HG03439 (cell line): ENCODE data around the gene MYO18A.

Source experiments
- ATAC-seq: cut with Tn5 transposase; IDR thresholded peaks from one replicate; pipeline ENCODE4 v1.9.1; 2021; ENCODE audit warnings: mild to moderate bottlenecking, moderate library complexity; ENCODE audit not compliant: unreplicated experiment

Gene MYO18A

GRCh38 chr17:29168079-29168758 lies 12.0 kb downstream of the MYO18A start:
- ATAC-seq = no peak

- no peak for ATAC-seq
Measured at GRCh38 chr17:29167393-29168078, 12.7 kb downstream of the MYO18A start.

- ATAC-seq = no peak
Measured at GRCh38 chr17:29166507-29166887, 13.7 kb downstream of the MYO18A start.

DNA sequence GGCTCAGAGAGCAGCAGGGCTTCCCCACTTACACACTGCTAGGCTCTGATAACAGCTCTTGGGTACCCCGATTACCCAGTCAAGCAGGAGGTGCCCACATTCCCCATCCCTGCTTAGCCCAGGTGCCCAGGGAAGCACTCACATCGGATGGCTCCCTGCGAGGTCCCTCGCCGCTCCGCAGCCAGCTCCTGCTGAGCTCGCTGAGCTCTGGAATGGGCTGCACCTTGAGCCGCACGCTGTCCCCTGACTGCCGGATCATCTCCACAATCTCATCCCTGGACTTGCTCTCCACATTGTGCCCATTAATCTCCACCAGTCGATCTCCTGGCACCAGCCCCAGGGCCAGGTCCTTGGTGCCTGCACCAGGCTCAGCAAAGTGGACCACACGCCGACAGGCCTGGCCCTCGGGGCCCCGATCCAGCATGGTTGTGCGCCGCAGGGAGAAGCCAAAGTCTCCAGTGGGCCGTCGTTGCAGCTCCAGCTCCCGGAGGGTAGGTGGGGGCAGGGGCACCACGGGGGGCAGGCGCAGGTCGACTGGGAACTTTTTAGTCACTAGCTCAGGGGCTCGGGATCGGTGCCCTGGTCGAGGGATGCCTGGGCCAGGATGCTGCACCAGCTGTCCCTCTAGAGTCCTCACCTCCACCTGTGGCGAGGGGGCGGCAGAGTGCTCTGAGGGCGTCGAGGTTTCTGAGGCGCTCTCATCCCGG lies 14.2 kb downstream of the MYO18A start:
- no peak for ATAC-seq

DNA sequence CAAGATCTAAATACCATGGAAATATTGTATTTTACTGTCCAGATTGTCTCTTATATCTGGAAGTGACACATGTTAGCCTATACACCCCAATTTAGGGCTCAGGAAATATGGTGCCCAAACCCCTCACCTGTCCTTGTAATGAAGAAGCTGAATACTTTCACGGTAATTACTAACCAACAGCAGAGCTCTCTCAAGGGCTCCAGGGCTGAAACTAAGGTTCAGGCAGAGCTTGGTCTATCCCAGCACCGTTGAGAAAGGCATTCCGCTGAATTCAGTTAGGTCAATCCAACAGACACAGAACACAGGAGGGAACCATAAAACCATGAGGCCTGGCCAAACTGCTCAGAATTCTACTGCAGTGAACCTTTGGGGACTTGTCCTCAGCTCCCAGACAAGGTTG lies 14.9 kb downstream of the MYO18A start:
- ATAC-seq = no peak

GRCh38 chr17:29163563-29163962 lies 16.6 kb downstream of the MYO18A start:
- no peak for ATAC-seq

GRCh38 chr17:29162909-29163341 lies 17.3 kb downstream of the MYO18A start:
- no peak for ATAC-seq

DNA sequence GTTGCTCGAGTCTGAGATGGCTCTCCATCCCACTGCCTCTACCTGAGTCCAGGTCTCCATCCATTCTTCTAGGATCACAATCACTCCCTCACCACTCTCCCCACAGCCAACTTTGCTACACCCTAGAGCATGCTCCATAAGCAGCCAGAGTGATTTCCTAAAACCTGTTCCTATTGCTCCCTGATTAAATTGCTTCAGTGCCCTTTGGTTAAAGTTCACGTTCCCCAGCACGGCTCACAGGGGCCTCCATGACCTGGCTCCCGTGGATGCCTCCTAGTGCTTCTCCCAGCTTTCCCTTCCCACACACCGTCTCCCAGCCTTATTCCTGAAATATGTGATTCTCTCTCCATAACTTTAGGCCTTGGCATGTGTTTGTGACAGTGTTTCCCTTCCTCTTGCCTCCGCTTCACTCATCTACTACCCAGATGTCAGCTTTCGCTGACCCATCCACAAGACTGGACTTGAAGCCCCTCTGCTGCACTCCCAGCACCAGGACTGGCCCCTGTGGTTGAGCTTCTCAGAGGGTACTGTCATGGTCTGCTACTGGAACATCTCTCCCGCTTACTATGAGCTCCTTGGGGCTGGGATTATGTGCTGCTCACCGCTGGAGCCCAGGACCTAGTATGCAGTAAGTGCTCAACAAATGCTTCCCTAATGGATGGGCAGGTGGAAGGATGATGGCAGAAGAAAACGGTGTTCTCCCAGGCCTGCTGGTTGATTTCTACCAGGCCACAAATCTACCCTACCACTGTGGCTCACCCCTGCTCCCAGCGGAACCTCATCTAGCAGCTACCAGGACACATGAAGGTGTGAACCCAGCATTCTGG lies 17.9 kb downstream of the MYO18A start:
- no peak for ATAC-seq

DNA sequence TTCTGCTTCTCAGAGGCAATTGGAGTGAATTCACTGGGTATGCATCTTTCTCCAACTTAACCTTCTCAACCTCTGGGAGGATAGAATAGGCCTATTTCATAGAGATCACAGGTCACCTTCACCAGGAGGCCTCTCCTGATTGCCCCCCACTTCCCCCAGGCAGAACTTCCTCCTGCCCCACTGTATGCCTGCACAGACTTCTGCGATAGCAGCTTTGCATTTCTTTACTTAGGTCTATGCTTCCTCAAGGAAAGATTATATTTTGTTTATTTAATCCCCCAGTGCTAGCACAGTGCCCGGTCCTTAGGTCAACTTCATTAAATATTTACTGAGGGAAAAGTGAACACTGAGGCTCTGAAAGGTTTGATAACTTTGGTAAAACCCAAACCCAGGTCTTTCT lies 19.9 kb downstream of the MYO18A start:
- ATAC-seq = no peak

DNA sequence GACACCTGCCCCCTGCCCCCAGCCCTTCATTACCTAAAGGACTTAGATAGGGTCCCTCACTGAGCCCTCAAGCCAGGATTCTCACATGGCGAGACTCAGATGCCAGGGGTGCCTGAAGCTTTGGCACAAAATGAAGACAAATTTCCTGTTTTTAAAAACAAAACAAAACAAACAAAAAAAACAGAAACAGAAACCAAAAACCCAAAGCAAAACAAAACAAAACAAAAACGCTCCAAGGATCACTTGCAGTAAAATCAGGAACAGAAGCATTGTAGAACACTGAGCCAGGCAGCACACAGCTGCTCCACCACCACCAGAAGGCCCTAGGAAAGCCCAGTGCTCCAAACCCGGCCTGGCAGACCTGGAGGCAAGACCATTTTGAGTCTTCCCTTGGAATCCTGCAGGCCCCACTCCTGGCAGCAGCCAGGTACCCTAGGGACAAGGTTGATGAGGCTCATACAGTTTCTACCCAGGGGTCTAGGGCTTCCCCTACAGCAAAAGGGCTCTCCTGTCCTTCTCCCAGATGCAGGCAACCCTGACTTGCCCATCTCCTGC lies 20.8 kb downstream of the MYO18A start:
- ATAC-seq = no peak

- ATAC-seq = no peak
Measured at GRCh38 chr17:29158488-29159275, 21.5 kb downstream of the MYO18A start.

DNA sequence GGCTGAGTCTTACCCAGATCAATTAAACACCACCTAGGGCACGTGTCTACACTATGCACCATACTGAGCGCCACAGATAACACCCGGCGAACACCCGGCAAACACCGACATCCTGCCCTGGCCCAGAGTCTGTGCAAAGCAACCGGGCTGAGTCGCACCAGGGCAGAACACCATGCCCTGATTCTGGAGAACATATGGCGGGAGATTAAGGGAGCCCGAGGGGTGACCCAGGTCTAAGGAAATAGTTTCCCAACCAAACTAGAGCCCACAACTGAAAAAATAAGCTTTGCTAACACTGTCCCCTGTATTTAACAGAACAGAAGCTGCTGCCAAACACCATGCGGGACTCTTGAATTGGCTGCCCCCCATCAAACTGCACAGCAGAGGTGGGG lies 22.1 kb downstream of the MYO18A start:
- ATAC-seq = no peak

- no peak for ATAC-seq
Measured at GRCh38 chr17:29157310-29157709, 22.9 kb downstream of the MYO18A start.

GRCh38 chr17:29156781-29157180 lies 23.4 kb downstream of the MYO18A start:
- no peak for ATAC-seq

DNA sequence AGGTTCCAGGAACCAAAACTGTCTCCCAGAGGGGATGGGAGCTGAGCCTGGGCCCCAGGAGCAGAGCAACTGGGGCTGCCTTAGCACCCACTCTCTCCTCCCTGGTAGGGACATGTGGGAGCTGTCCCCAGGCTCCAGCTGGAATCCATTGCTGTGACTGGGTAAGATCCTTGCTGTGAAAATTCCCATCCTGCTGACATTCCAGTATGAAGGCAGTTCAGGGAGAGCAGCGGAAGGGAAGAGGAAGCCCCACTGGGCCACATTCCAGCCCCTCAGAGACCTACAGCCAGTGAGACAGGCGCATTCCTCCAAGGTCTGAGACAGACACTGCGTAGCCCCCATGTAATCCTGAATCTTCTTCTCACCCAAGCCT lies 24.2 kb downstream of the MYO18A start:
- no peak for ATAC-seq

- no peak for ATAC-seq
Measured at GRCh38 chr17:29155227-29155965, 24.8 kb downstream of the MYO18A start.

GRCh38 chr17:29154516-29155226 lies 25.5 kb downstream of the MYO18A start:
- ATAC-seq = no peak

DNA sequence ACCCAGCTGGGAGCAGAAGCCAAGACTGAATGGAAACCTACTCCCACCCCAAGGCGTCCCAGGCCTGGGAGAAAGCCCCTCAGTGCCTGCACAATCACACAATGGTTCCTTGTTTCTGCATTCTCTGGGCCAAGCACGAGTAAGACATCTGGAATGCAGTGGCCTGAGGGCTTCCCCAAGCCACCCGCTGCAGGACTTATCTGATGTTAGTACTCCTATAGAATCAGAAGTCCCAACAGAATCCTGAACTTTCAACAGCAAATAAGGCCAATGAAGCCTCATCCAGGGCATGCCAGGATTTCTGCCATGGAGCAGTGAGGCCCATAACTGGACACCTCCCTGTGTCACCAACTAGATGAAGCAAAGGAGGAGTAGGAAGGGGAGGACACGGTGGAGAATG lies 28.6 kb downstream of the MYO18A start:
- no peak for ATAC-seq

GRCh38 chr17:29150161-29150560 lies 30.0 kb downstream of the MYO18A start:
- ATAC-seq = no peak
